H1 (cell line): ENCODE results near the gene SLC66A1. TPM values are rescaled to one million over a fixed set of nuclear protein-coding genes. Genes with fewer than 3 reads are reported as not detected.

Experiments
- CTCF ChIA-PET: fragments of 300-600 bp; sonication (Branson Sonifier 250); formaldehyde crosslinking; loops from one replicate; lab custom pipeline; 2021; ENCODE audit not compliant: partially characterized antibody; lab: Charles Lee
- POLR2A ChIA-PET: fragments of 300-600 bp; sonication (Branson Sonifier 250); formaldehyde crosslinking; loops from one replicate; lab custom pipeline; 2021; ENCODE audit warnings: inconsistent platforms; ENCODE audit not compliant: partially characterized antibody; lab: Charles Lee
- DNase-seq, 2 experiments: peaks; one replicate each; pipeline versions ENCODE4 v3.0.0 to v3.0.0-alpha.2; 2010 to 2022; ENCODE audit warnings: low spot score in 2 of 2, low read depth in 1 of 2, mixed read lengths in 1 of 2
- FAIRE-seq: peaks from 2 replicates; lab custom pipeline; 2011; peaks lifted over from hg19 to GRCh38; lab: Jason Lieb, UNC
- H2AFZ ChIP-seq: 2 replicates; pipeline ENCODE4 v1.8.1; 2012; ENCODE audit warnings: low read length, inconsistent platforms
- H2AK5ac ChIP-seq: 2 replicates; pipeline ENCODE4 v1.6.1; 2013; ENCODE audit warnings: low read depth, low read length
- H2BK120ac ChIP-seq: replicated peaks from 2 replicates; pipeline ENCODE3; 2013; ENCODE audit warnings: low read depth, low read length, inconsistent platforms
- H2BK12ac ChIP-seq: 2 replicates; pipeline ENCODE4 v1.6.1; 2013; ENCODE audit warnings: low read depth, low read length
- H2BK15ac ChIP-seq: 2 replicates; pipeline ENCODE4 v1.6.1; 2013; ENCODE audit warnings: low read length
- H2BK20ac ChIP-seq: 2 replicates; pipeline ENCODE4 v1.6.1; 2013; ENCODE audit warnings: low read length
- H2BK5ac ChIP-seq: 2 replicates; pipeline ENCODE4 v1.6.1; 2013; ENCODE audit warnings: low read depth, low read length
- H3K14ac ChIP-seq: 2 replicates; pipeline ENCODE4 v1.6.1; 2013; ENCODE audit warnings: inconsistent platforms; ENCODE audit not compliant: insufficient read length
- H3K18ac ChIP-seq: 2 replicates; pipeline ENCODE4 v1.6.1; 2013; ENCODE audit warnings: low read length; ENCODE audit errors: extremely low read depth
- H3K23ac ChIP-seq: 2 replicates; pipeline ENCODE4 v1.6.1; 2013; ENCODE audit warnings: inconsistent platforms; ENCODE audit not compliant: insufficient read length
- H3K23me2 ChIP-seq: 2 replicates; pipeline ENCODE4 v1.6.1; 2013; ENCODE audit warnings: low read depth, low read length
- H3K27ac ChIP-seq: 2 replicates; pipeline ENCODE4 v1.6.1; 2011; ENCODE audit warnings: low read depth, low read length, inconsistent platforms
- H3K27me3 ChIP-seq, 4 experiments: replicated peaks in 1 of 4; 1 replicate in 1 of 4; 2 replicates in 3 of 4; pipeline versions ENCODE4 v1.6.1 to v1.8.1; 2011 to 2013; ENCODE audit warnings: low read length in 3 of 4, mild to moderate bottlenecking in 3 of 4, inconsistent platforms in 2 of 4, mixed read lengths in 2 of 4, moderate library complexity in 1 of 4; ENCODE audit not compliant: control insufficient read depth in 3 of 4, insufficient read depth in 3 of 4; ENCODE audit errors: extremely low read depth in 1 of 4
- H3K36me3 ChIP-seq, 4 experiments: 2 replicates each; pipeline versions ENCODE4 v1.6.1 to v1.8.1; 2011 to 2013; ENCODE audit warnings: mild to moderate bottlenecking in 4 of 4, low read length in 3 of 4, moderate library complexity in 2 of 4, control low read depth in 1 of 4, inconsistent platforms in 1 of 4; ENCODE audit not compliant: insufficient read depth in 4 of 4, control insufficient read depth in 2 of 4
- H3K4ac ChIP-seq: replicated peaks from 2 replicates; pipeline ENCODE3; 2013; ENCODE audit warnings: low read length, low read depth, mixed read lengths, inconsistent platforms; ENCODE audit not compliant: insufficient read length
- H3K4me1 ChIP-seq, 4 experiments: replicated peaks in 1 of 4; 1 replicate in 1 of 4; 2 replicates in 3 of 4; pipeline versions ENCODE4 v1.6.1 to v1.8.1; 2011 to 2013; ENCODE audit warnings: low read length in 3 of 4, inconsistent platforms in 2 of 4, mixed read lengths in 1 of 4; ENCODE audit not compliant: insufficient read depth in 4 of 4, control insufficient read depth in 3 of 4
- H3K4me2 ChIP-seq, 2 experiments: 2 replicates each; pipeline versions ENCODE4 v1.6.1 to v1.8.1; 2011 to 2013; ENCODE audit warnings: low read depth in 2 of 2, low read length in 2 of 2, control low read depth in 1 of 2, inconsistent platforms in 1 of 2, mild to moderate bottlenecking in 1 of 2; ENCODE audit not compliant: insufficient read depth in 1 of 2
- H3K4me3 ChIP-seq, 4 experiments: fragments of 200-600, 300-600 bp in 1 of 4; sonication (generic), shearing (Covaris generic), sonication (Bioruptor Twin) in 1 of 4; 2 replicates each; pipeline versions ENCODE4 v1.5.1 to v1.8.1; 2011 to 2016; ENCODE audit warnings: low read length in 4 of 4, low read depth in 3 of 4, control low read depth in 2 of 4, inconsistent platforms in 2 of 4, mild to moderate bottlenecking in 2 of 4, mixed read lengths in 1 of 4, moderate library complexity in 1 of 4; ENCODE audit not compliant: insufficient read depth in 2 of 4; ENCODE audit errors: extremely low read depth in 1 of 4
- H3K56ac ChIP-seq: replicated peaks from 2 replicates; pipeline ENCODE3; 2013; ENCODE audit warnings: low read depth, mild to moderate bottlenecking, mixed read lengths, low read length, inconsistent platforms; ENCODE audit not compliant: insufficient read length
- H3K79me1 ChIP-seq: 2 replicates; pipeline ENCODE4 v1.6.1; 2013; ENCODE audit warnings: low read depth, low read length, control low read depth
- H3K79me2 ChIP-seq, 2 experiments: 2 replicates each; pipeline versions ENCODE4 v1.6.1 to v1.8.1; 2012 to 2013; ENCODE audit warnings: low read length in 2 of 2, mild to moderate bottlenecking in 2 of 2, inconsistent platforms in 1 of 2; ENCODE audit not compliant: insufficient read depth in 2 of 2, control insufficient read depth in 1 of 2
- H3K9ac ChIP-seq, 4 experiments: replicated peaks in 1 of 4; 1 replicate in 1 of 4; 2 replicates in 3 of 4; pipeline versions ENCODE4 v1.6.1 to v1.8.1; 2011 to 2013; ENCODE audit warnings: low read depth in 3 of 4, low read length in 3 of 4, control low read depth in 2 of 4, mild to moderate bottlenecking in 2 of 4, moderate library complexity in 2 of 4, inconsistent platforms in 1 of 4; ENCODE audit errors: extremely low read depth in 1 of 4
- H3K9me3 ChIP-seq, 2 experiments: 2 replicates each; pipeline versions ENCODE4 v1.6.1 to v1.8.1; 2012 to 2013; ENCODE audit warnings: mild to moderate bottlenecking in 2 of 2, moderate library complexity in 2 of 2, control low read depth in 1 of 2, inconsistent platforms in 1 of 2, low read depth in 1 of 2, low read length in 1 of 2, mixed read lengths in 1 of 2; ENCODE audit not compliant: insufficient read depth in 2 of 2
- H4K20me1 ChIP-seq, 2 experiments: replicated peaks in 1 of 2; 2 replicates each; pipeline versions ENCODE3 to v1.8.1; 2011 to 2013; ENCODE audit warnings: inconsistent platforms in 2 of 2, low read length in 2 of 2, mild to moderate bottlenecking in 1 of 2; ENCODE audit not compliant: insufficient read depth in 2 of 2, control insufficient read depth in 1 of 2
- H4K5ac ChIP-seq: 2 replicates; pipeline ENCODE4 v1.6.1; 2013; ENCODE audit warnings: low read length, low read depth, mixed read lengths, inconsistent platforms; ENCODE audit not compliant: insufficient read length
- H4K8ac ChIP-seq: 2 replicates; pipeline ENCODE4 v1.8.0; 2013; ENCODE audit warnings: mild to moderate bottlenecking, moderate library complexity, low read length, inconsistent platforms; ENCODE audit not compliant: insufficient read depth; ENCODE audit errors: extremely low read depth
- H4K91ac ChIP-seq: replicated peaks from 2 replicates; pipeline ENCODE3; 2013; ENCODE audit warnings: low read length, mixed read lengths, inconsistent platforms; ENCODE audit not compliant: insufficient read length
- ATF3 ChIP-seq: IDR thresholded peaks from 2 replicates; pipeline ENCODE4 v1.6.1; 2011; ENCODE audit warnings: low read depth, mild to moderate bottlenecking, low read length; ENCODE audit not compliant: insufficient read depth
- BACH1 ChIP-seq: IDR thresholded peaks from 2 replicates; pipeline ENCODE4 v1.6.1; 2012; ENCODE audit warnings: low read length, improper control_type of control experiment
- BCL11A ChIP-seq, 2 experiments: IDR thresholded peaks; one replicate each; pipeline ENCODE4 v1.6.1; 2011; ENCODE audit warnings: low read depth in 2 of 2, low read length in 2 of 2, mild to moderate bottlenecking in 2 of 2
- CREB1 ChIP-seq: IDR thresholded peaks from 2 replicates; pipeline ENCODE4 v1.6.1; 2012; ENCODE audit warnings: inconsistent platforms
- EZH2 ChIP-seq: fragments of 200-600 bp; sonication (generic); IDR thresholded peaks from 2 replicates; pipeline ENCODE4 v1.7.1; 2012; ENCODE audit warnings: low read depth, mild to moderate bottlenecking, moderate library complexity, low read length, inconsistent platforms; ENCODE audit not compliant: severe bottlenecking
- FOSL1 ChIP-seq: IDR thresholded peaks from 2 replicates; pipeline ENCODE4 v1.6.1; 2011; ENCODE audit warnings: mild to moderate bottlenecking, low read depth, low read length, moderate library complexity; ENCODE audit not compliant: insufficient read depth
- HDAC6 ChIP-seq: IDR thresholded peaks from one replicate; pipeline ENCODE4 v1.7.1; 2012; ENCODE audit warnings: low read depth, mild to moderate bottlenecking, inconsistent platforms, low read length, moderate library complexity
- NANOG ChIP-seq: IDR thresholded peaks from 2 replicates; pipeline ENCODE4 v1.6.1; 2011; ENCODE audit warnings: low read length, low read depth, mild to moderate bottlenecking, inconsistent platforms; ENCODE audit not compliant: insufficient read depth, poor library complexity, severe bottlenecking
- NRF1 ChIP-seq: IDR thresholded peaks from 2 replicates; pipeline ENCODE4 v1.6.1; 2011; ENCODE audit warnings: mild to moderate bottlenecking, low read depth, low read length, improper control_type of control experiment
- USF2 ChIP-seq: IDR thresholded peaks from 2 replicates; pipeline ENCODE4 v1.6.1; 2011; ENCODE audit warnings: low read length, improper control_type of control experiment
- WGBS, 2 experiments: shearing (Covaris generic) in 1 of 2; methylation state at CpG; one replicate each; pipeline versions ENCODE4 v1.1.6 to v1.1.7; 2013 to 2015; ENCODE audit warnings: low lambda C conversion rate in 2 of 2, mixed read lengths in 2 of 2, inconsistent platforms in 1 of 2, low coverage in 1 of 2, missing lambda C conversion rate in 1 of 2; ENCODE audit not compliant: insufficient replicate concordance in 2 of 2, insufficient coverage in 1 of 2, insufficient read length in 1 of 2; ENCODE audit errors: extremely low coverage in 1 of 2, missing lambda C conversion rate in 1 of 2; 5-methylcytosine and 5-hydroxymethylcytosine counted together
- polyA plus RNA-seq, 7 experiments: library from polyadenylated mRNA; depleted of rRNA in 3 of 7; stranded (reverse) in 5 of 7; unstranded in 2 of 7; fragments of >200 nt in 5 of 7; fragments of 200-250 nt in 2 of 7; gene quantifications; 1 replicate in 5 of 7; 2 replicates in 1 of 7; 4 replicates in 1 of 7; pipeline versions ENCODE4 v1.2.1 to v1.2.3, GENCODE V29; 2011 to 2013; ENCODE audit warnings: missing spikeins in 2 of 7, mixed read lengths in 2 of 7
- total RNA-seq: library from RNA; stranded (reverse); fragmentation: NEBNext Ultra II Directional; extraction: Animal tissue kit (Norgen Biotek cat#: 25700); gene quantifications from 2 replicates; pipeline ENCODE4 v1.2.1, GENCODE V29; 2021

SLC66A1 gene
- total and polyA plus RNA-seq, 2 of the 8 experiments (the other 6 are each of a cell fraction or from before 2014, with no cell fraction given), result 16.8 to 27.9 TPM

GRCh38 chr1:19376428-19377372 lies 64.6 kb downstream of the SLC66A1 start:
- DNase-seq (no peak), FAIRE-seq (no peak)
- no peak overlapping the region for H3K4me3 ChIP-seq
- no peak overlapping the region for H2BK120ac ChIP-seq
- H2BK15ac ChIP-seq, result no peak overlapping the region
- no peaks in the 10 kb centered on the region for H3K9me3 ChIP-seq
- peaks cover 5 to 38% (median 17%) of the 10 kb centered on the region in 4 experiments; a peak in 6 of 8 replicates for H3K36me3 ChIP-seq
- H4K5ac ChIP-seq, result no peak overlapping the region
- H3K56ac ChIP-seq, result no peak overlapping the region
- no peak overlapping the region for H2BK5ac ChIP-seq
- H3K14ac ChIP-seq, result no peak overlapping the region
- no peak overlapping the region for H2BK12ac ChIP-seq
- H4K20me1 ChIP-seq, result peaks cover 13 to 15% of the 10 kb centered on the region in 2 experiments
- H3K23ac ChIP-seq, result no peak overlapping the region
- H3K27me3 ChIP-seq, result no peaks in the 10 kb centered on the region
- H3K4me1 ChIP-seq, result no peaks in the 10 kb centered on the region
- CTCF ChIA-PET, result interaction anchor here (0.8 to 9.2 kb wide), 12 partner anchors 9 to 285 kb away, joined by 3 to 70 read pairs (median 10); no protein-coding TSS in a partner anchor
- H3K27ac ChIP-seq, result no peak overlapping the region
- H2AK5ac ChIP-seq, result no peak overlapping the region
- no peak overlapping the region; a peak in 1 of 7 replicates for H3K9ac ChIP-seq
- 86% methylated on average over 7 of the region's 7 CpGs; no CpG with 5 or more reads in 1 of the 2 experiments for WGBS, 2 experiments
- no peaks in the 10 kb centered on the region for H3K23me2 ChIP-seq
- no peak overlapping the region for H2AFZ ChIP-seq
- H3K18ac ChIP-seq, result no peak overlapping the region
- POLR2A ChIA-PET, result interaction anchor here (0.9 to 1.1 kb wide), 2 partner anchors 26 to 103 kb away, joined by 3 read pairs; no protein-coding TSS in a partner anchor
- no peak overlapping the region for H4K91ac ChIP-seq
- no peak overlapping the region for H3K4ac ChIP-seq
- no peak overlapping the region for H4K8ac ChIP-seq
- H2BK20ac ChIP-seq, result no peak overlapping the region
- no peak overlapping the region for H3K4me2 ChIP-seq
- peaks cover 5% of the 10 kb centered on the region for H3K79me1 ChIP-seq
- no peaks in the 10 kb centered on the region for H3K79me2 ChIP-seq
- TF ChIP-seq ATF3 (no peak), NANOG (no peak), FOSL1 (no peak), USF2 (no peak), EZH2 (no peak), BACH1 (no peak), CREB1 (no peak), BCL11A (IDR thresholded peaks at IDR 0.05; ENCODE audit: low read depth in 2 of 2, low read length in 2 of 2) (no peak), HDAC6 (no peak), NRF1 (no peak)
